ENCODE results near the gene FBXO30.

Gene FBXO30

GRCh38 chr6:145848541-145848940 is 33.9 kb upstream of the FBXO30 start:
- no peak overlapping the region for H3K4me3 ChIP-seq
- no peaks in the 10 kb centered on the region for H3K9me3 ChIP-seq
- peaks cover 0 to 30% (median 10%) of the 10 kb centered on the region in 4 donors for H3K4me1 ChIP-seq
- no peak overlapping the region for H3K27ac ChIP-seq
- no peaks in the 10 kb centered on the region for H3K27me3 ChIP-seq
- no peak for TF ChIP-seq CTCF (IDR thresholded peaks at IDR 0.05)
- H3K36me3 ChIP-seq, result no peaks in the 10 kb centered on the region
- intact Hi-C loops (cut with DNase I; ENCODE audit: low total_unique reads), result no loop called here
- DNase-seq, result no peak

DNA sequence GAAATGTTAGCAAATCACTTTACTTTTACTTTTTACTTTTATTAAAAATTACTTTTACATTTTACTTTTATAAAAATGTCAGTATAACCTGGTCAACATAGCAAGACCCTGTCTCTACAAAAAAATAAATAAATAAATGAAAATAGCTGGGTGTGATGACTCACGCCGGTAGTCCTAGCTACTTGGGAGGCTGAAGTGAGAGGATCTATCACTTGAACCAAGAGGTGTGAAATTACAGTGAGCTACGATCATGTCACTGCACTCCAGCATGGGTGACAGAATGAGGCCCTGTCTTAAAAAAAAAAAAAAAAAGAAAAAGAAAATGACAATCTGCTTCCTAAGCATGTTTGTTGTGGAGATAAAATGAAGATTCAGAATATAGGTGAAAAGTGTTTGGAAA is 31.0 kb upstream of the FBXO30 start:
- intact Hi-C loops (cut with DNase I; ENCODE audit: low total_unique reads), result no loop called here
- Histone ChIP-seq H3K4me3 (no peak overlapping the region), H3K9me3 (no peaks in the 10 kb centered on the region), H3K36me3 (no peaks in the 10 kb centered on the region), H3K27me3 (no peaks in the 10 kb centered on the region), H3K4me1 (peaks cover 0 to 36% (median 8%) of the 10 kb centered on the region in 4 donors), H3K27ac (no peak overlapping the region)
- TF ChIP-seq CTCF (IDR thresholded peaks at IDR 0.05), result no peak
- no peak for DNase-seq

DNA sequence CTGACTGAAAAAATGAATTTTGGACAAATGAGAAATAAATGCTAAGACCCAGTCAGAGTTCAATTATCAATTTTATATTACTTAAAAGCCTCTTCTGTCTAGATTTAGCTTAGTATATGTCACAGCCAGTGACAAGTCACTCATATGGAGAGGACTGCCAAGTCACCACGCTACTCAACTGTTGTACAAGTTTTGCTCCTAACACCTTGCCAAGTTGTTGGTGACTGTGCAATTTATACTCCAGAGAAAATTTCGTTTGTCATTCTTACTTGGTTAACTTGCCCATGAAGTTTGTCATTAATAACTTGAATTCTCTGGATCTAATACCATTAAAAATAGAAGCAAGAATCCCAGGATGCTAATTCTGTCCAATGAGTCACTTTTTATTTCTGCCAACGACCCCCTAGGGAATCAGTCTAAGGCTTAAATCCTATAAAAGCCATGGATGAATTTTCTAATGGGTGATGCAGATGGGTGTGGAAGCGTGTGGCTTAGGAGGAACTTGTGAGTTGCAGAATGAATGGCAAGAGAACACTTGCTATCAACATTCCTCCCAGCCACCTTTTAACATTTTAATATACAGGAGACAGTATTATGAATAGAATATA is 30.4 kb upstream of the FBXO30 start:
- no peak overlapping the region for H3K4me3 ChIP-seq
- TF ChIP-seq CTCF (IDR thresholded peaks at IDR 0.05), result no peak
- peaks cover 0 to 31% (median 5%) of the 10 kb centered on the region in 4 donors for H3K4me1 ChIP-seq
- no peak for DNase-seq
- H3K36me3 ChIP-seq, result no peaks in the 10 kb centered on the region
- H3K9me3 ChIP-seq, result no peaks in the 10 kb centered on the region
- H3K27ac ChIP-seq, result no peak overlapping the region
- no peaks in the 10 kb centered on the region for H3K27me3 ChIP-seq
- intact Hi-C loops (cut with DNase I; ENCODE audit: low total_unique reads), result no loop called here

DNA sequence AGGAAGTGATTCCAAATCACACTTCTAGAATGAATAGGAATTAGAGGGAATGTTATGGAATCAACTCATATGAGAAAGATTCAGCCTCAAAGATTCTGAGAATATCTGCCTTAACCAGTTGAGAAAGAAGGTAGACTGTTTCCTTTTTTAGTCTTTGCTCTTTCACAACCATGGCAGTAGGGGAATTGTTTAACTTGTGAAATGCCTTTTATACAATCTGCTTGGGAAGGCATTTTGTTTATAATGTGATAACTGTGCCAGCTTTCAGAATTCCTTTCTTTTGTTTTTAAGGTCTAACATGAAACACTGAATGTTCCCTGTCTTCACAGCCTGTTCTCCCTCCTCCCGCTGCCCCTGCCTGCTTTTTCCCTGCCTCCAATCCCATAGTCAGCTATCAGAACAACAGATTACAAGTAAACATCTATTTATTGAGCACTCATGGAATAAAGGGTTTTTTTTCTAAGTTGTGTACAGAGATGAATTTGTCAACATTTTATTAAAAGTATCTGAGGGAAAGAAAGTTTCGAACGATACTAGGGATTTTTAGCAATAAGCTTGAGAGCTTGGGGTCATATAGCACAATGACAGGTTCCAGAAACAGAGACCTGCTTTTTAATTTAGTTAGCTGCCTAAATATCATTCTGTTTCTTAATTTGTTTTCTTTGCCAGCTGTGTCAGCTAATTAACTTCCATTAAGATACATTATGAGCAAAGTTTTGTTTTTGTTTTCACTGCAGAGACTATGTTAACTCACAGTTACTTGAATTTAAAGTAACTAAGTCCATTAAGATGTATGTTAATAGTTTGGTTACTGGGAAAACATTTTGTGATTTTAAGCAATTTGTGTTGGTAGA is 28.3 kb upstream of the FBXO30 start:
- Histone ChIP-seq H3K27me3 (no peaks in the 10 kb centered on the region), H3K27ac (no peak overlapping the region), H3K4me3 (no peak overlapping the region), H3K4me1 (peaks cover 0 to 26% (median 5%) of the 10 kb centered on the region in 4 donors), H3K36me3 (no peaks in the 10 kb centered on the region), H3K9me3 (no peaks in the 10 kb centered on the region)
- intact Hi-C loops (cut with DNase I; ENCODE audit: low total_unique reads), result no loop called here
- no peak for TF ChIP-seq CTCF (IDR thresholded peaks at IDR 0.05)
- DNase-seq, result no peak

DNA sequence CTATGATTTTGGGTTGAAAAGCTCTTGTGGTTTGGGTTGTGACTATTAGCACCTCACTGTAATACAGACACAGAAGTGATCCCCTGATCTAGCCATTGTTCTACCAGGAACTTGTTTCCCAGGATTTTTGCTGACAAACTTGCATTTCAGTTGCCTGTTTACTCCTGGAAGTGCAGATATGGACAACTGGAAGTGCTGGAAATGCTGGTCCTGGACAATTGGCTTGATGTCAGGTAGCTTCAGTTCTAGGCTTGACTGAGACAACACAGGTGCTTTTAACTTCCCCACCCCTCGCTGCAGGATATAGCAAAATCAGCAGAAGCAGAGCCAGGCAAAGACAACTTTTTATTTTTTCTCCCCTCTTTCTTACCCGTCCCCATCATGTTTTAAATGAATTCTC is 27.1 kb upstream of the FBXO30 start:
- DNase-seq, result no peak
- Histone ChIP-seq H3K27me3 (no peaks in the 10 kb centered on the region), H3K27ac (no peak overlapping the region), H3K36me3 (no peaks in the 10 kb centered on the region), H3K4me3 (no peak overlapping the region), H3K4me1 (peaks cover 0 to 26% (median 5%) of the 10 kb centered on the region in 4 donors), H3K9me3 (no peaks in the 10 kb centered on the region)
- intact Hi-C loops (cut with DNase I; ENCODE audit: low total_unique reads), result no loop called here
- TF ChIP-seq CTCF (IDR thresholded peaks at IDR 0.05), result no peak

Measured in tibial artery (tissue), 4 donors.